H1 (cell line): ENCODE measurements around the gene WASL. TPM values are rescaled to one million over a fixed set of nuclear protein-coding genes. Genes with fewer than 3 reads are reported as not detected.

Experiments
- CHD7 ChIP-seq: fragments of 300-600 bp; sonication (generic); IDR thresholded peaks from 2 replicates; pipeline ENCODE4 v1.7.1; 2012; ENCODE audit warnings: low read length, moderate library complexity, mild to moderate bottlenecking, inconsistent platforms; ENCODE audit not compliant: insufficient replicate concordance
- HDAC6 ChIP-seq: IDR thresholded peaks from one replicate; pipeline ENCODE4 v1.7.1; 2012; ENCODE audit warnings: low read depth, mild to moderate bottlenecking, inconsistent platforms, low read length, moderate library complexity
- polyA plus RNA-seq, 7 experiments: library from polyadenylated mRNA; depleted of rRNA in 3 of 7; stranded (reverse) in 5 of 7; unstranded in 2 of 7; fragments of >200 nt in 5 of 7; fragments of 200-250 nt in 2 of 7; gene quantifications; 1 replicate in 5 of 7; 2 replicates in 1 of 7; 4 replicates in 1 of 7; pipeline versions ENCODE4 v1.2.1 to v1.2.3, GENCODE V29; 2011 to 2013; ENCODE audit warnings: missing spikeins in 2 of 7, mixed read lengths in 2 of 7
- total RNA-seq: library from RNA; stranded (reverse); fragmentation: NEBNext Ultra II Directional; extraction: Animal tissue kit (Norgen Biotek cat#: 25700); gene quantifications from 2 replicates; pipeline ENCODE4 v1.2.1, GENCODE V29; 2021

WASL gene
- total and polyA plus RNA-seq, 2 of the 8 experiments (the other 6 are each of a cell fraction or from before 2014, with no cell fraction given): 7.7 to 38.9 TPM

- TF ChIP-seq CHD7 (no peak), HDAC6 (no peak)
Measured at GRCh38 chr7:123732413-123733091, 16.3 kb downstream of the WASL start (continued).
